LoVo (cell line): Measurements from ENCODE around the gene AURKA.
A peak's percentile ranks its signal among the peaks of the same experiment; 100 is the strongest.
"Not testable (repeated sequence)": the region's sequence is repeated elsewhere in the genome, so short reads cannot be mapped to it uniquely, and the experiment has no call there.

ENCODE experiments used
- DNase-seq: peaks from one replicate; pipeline ENCODE4 v3.0.0-alpha.2; 2016; ENCODE audit warnings: low spot score

Gene AURKA

GRCh38 chr20:56420940-56421688, 29.1 kb upstream of the AURKA start:
- DNase-seq: no peak

GRCh38 chr20:56420028-56420427, 28.0 kb upstream of the AURKA start:
- DNase-seq: no peak

GRCh38 chr20:56418385-56418861, 26.4 kb upstream of the AURKA start:
- no peak for DNase-seq

- no peak for DNase-seq
These were observed 25.9 kb upstream of the AURKA start for GRCh38 chr20:56417911-56418310.

- DNase-seq: no peak
These were observed 25.4 kb upstream of the AURKA start for GRCh38 chr20:56417402-56417801.

- DNase-seq: no peak
These were observed 23.1 kb upstream of the AURKA start for GRCh38 chr20:56414842-56415765.

GRCh38 chr20:56412949-56413348, 20.9 kb upstream of the AURKA start:
- DNase-seq: no peak

- DNase-seq: no peak
These were observed 20.4 kb upstream of the AURKA start for GRCh38 chr20:56412473-56412790.

GRCh38 chr20:56411759-56412472, 19.9 kb upstream of the AURKA start, which contains the start of gene CASS4:
Gene CASS4, plus strand, starts transcription at chr20:56412260. Its CDS starts 199 bp downstream, at chr20:56412459.
- no peak for DNase-seq

- DNase-seq: not testable (repeated sequence)
These were observed 19.3 kb upstream of the AURKA start for GRCh38 chr20:56411287-56411686.

- DNase-seq: no peak
These were observed 17.9 kb upstream of the AURKA start for GRCh38 chr20:56409956-56410355.

GRCh38 chr20:56409521-56409920, 17.5 kb upstream of the AURKA start:
- no peak for DNase-seq

GRCh38 chr20:56406910-56407309, 14.9 kb upstream of the AURKA start:
- no peak for DNase-seq

GRCh38 chr20:56405356-56405755, 13.3 kb upstream of the AURKA start:
- not testable (repeated sequence) for DNase-seq

- no peak for DNase-seq
These were observed 11.4 kb upstream of the AURKA start for GRCh38 chr20:56403465-56403864.

GRCh38 chr20:56400001-56400640, 8.1 kb upstream of the AURKA start:
- peak; percentile 43 for DNase-seq

- DNase-seq: no peak
These were observed 3.2 kb upstream of the AURKA start for GRCh38 chr20:56395166-56395565.

GRCh38 chr20:56393653-56394052, 1.6 kb upstream of the AURKA start:
- DNase-seq: no peak

GRCh38 chr20:56392881-56393482, 967 bp upstream of the AURKA start:
- peak; percentile 11 for DNase-seq

- DNase-seq: no peak
These were observed 351 bp downstream of the AURKA start for GRCh38 chr20:56391596-56392131.

GRCh38 chr20:56391037-56391436, 978 bp downstream of the AURKA start:
- no peak for DNase-seq
